ELF-1 (cell line): ENCODE results near the gene RHOV.

Experiments
- DNase-seq: peaks from one replicate; pipeline ENCODE4 v3.0.0-alpha.2; 2016; ENCODE audit warnings: low read depth, low spot score

RHOV gene

GRCh38 chr15:40904552-40905201, 30.6 kb upstream of the RHOV start:
- DNase-seq, result no peak

GRCh38 chr15:40902605-40903561, 28.8 kb upstream of the RHOV start:
- no peak for DNase-seq

- DNase-seq, result no peak
These were observed 27.0 kb upstream of the RHOV start for GRCh38 chr15:40901053-40901443.

- DNase-seq, result no peak
These were observed 26.4 kb upstream of the RHOV start for GRCh38 chr15:40900256-40901052.

- DNase-seq, result no peak
These were observed 25.6 kb upstream of the RHOV start for GRCh38 chr15:40899536-40900207.

GRCh38 chr15:40894681-40895448, 20.8 kb upstream of the RHOV start:
- peak; percentile 88 for DNase-seq

- peak; percentile 99 for DNase-seq
These were observed 20.0 kb upstream of the RHOV start, which contains the start of gene VPS18 for GRCh38 chr15:40893733-40894680. TSS of gene VPS18 (plus strand) at chr15:40894450. CDS start at chr15:40894769, 319 bp downstream.

- DNase-seq, result no peak
These were observed 19.1 kb upstream of the RHOV start for GRCh38 chr15:40893019-40893670.

- DNase-seq, result no peak
These were observed 18.5 kb upstream of the RHOV start for GRCh38 chr15:40892447-40893012.

GRCh38 chr15:40891810-40892446, 17.9 kb upstream of the RHOV start:
- DNase-seq, result no peak

GRCh38 chr15:40891138-40891537, 17.1 kb upstream of the RHOV start:
- DNase-seq, result no peak

GRCh38 chr15:40889112-40889511, 15.1 kb upstream of the RHOV start:
- DNase-seq, result no peak

GRCh38 chr15:40886586-40886985, 12.6 kb upstream of the RHOV start:
- DNase-seq, result no peak

GRCh38 chr15:40881351-40881750, 7.3 kb upstream of the RHOV start:
- no peak for DNase-seq

- DNase-seq, result no peak
These were observed 5.6 kb upstream of the RHOV start for GRCh38 chr15:40879609-40880008.

- DNase-seq, result no peak
These were observed 4.8 kb upstream of the RHOV start for GRCh38 chr15:40878785-40879184.

- DNase-seq, result no peak
These were observed 3.7 kb upstream of the RHOV start for GRCh38 chr15:40877694-40878093.
